Caco-2 (cell line): ENCODE measurements around the gene NRXN2. TPM values are rescaled to one million over a fixed set of nuclear protein-coding genes. Genes with fewer than 3 reads are reported as not detected.

Experiments used
- BruUV-seq: library from RNA; stranded (reverse); fragments of 400-500 nt; replicated peaks from 2 replicates; lab custom pipeline; 2021; lab: Mats Ljungman, UMichigan
- CTCF ChIA-PET: fragments of 300-600 bp; sonication (Branson Sonifier 250); formaldehyde crosslinking; loops from one replicate; lab custom pipeline; 2022; ENCODE audit warnings: antibody characterized with exemption; lab: Charles Lee
- POLR2A ChIA-PET: fragments of 300-600 bp; sonication (Branson Sonifier 250); formaldehyde crosslinking; loops from one replicate; lab custom pipeline; 2022; ENCODE audit warnings: antibody characterized with exemption; lab: Charles Lee
- DNase-seq, 2 experiments: peaks; one replicate each; pipeline versions ENCODE4 v3.0.0 to v3.0.0-alpha.2; 2020 to 2022
- H3K27me3 ChIP-seq: replicated peaks from 2 replicates; pipeline ENCODE4 v1.6.0; 2011; ENCODE audit warnings: low read length; ENCODE audit not compliant: control insufficient read depth, insufficient read depth
- H3K36me3 ChIP-seq: 2 replicates; pipeline ENCODE4 v1.5.1; 2011; ENCODE audit warnings: low read length; ENCODE audit not compliant: control insufficient read depth, insufficient read depth
- H3K4me1 ChIP-seq: fragments of 250-450 bp; sonication (Bioruptor Pico); 2 replicates; pipeline ENCODE4 v1.5.1; 2020; ENCODE audit warnings: mild to moderate bottlenecking
- H3K4me3 ChIP-seq: 2 replicates; pipeline ENCODE4 v1.5.1; 2011; ENCODE audit warnings: low read depth, mild to moderate bottlenecking, control low read depth, low read length
- H3K9me3 ChIP-seq: fragments of 250-450 bp; sonication (Bioruptor Pico); 2 replicates; pipeline ENCODE4 v1.5.1; 2020; ENCODE audit warnings: mild to moderate bottlenecking, moderate library complexity
- H3K27ac Mint-ChIP-seq: one replicate; pipeline ENCODE4 v1.8.0; 2022; ENCODE audit warnings: mixed read lengths; ENCODE audit not compliant: unreplicated experiment
- H3K27me3 Mint-ChIP-seq: one replicate; pipeline ENCODE4 v1.8.0; 2022; ENCODE audit warnings: mixed read lengths; ENCODE audit not compliant: insufficient read depth, unreplicated experiment
- H3K36me3 Mint-ChIP-seq: one replicate; pipeline ENCODE4 v1.8.0; 2022; ENCODE audit warnings: mild to moderate bottlenecking, mixed read lengths; ENCODE audit not compliant: insufficient read depth, unreplicated experiment
- H3K4me1 Mint-ChIP-seq: one replicate; pipeline ENCODE4 v1.8.0; 2022; ENCODE audit warnings: low read depth, mixed read lengths; ENCODE audit not compliant: unreplicated experiment
- H3K4me3 Mint-ChIP-seq: one replicate; pipeline ENCODE4 v1.8.0; 2022; ENCODE audit warnings: mild to moderate bottlenecking, moderate library complexity, mixed read lengths; ENCODE audit not compliant: unreplicated experiment
- H3K9me3 Mint-ChIP-seq: one replicate; pipeline ENCODE4 v1.8.0; 2022; ENCODE audit warnings: mixed read lengths; ENCODE audit not compliant: unreplicated experiment
- CTCF ChIP-seq, 2 experiments: fragments of 200-600 bp in 1 of 2; IDR thresholded peaks; 1 replicate in 1 of 2; 2 replicates in 1 of 2; pipeline versions ENCODE4 v1.5.1 to v1.8.0; 2011 to 2022; ENCODE audit warnings: antibody characterized with exemption in 1 of 2, control low read depth in 1 of 2, inconsistent platforms in 1 of 2, low read depth in 1 of 2, low read length in 1 of 2, mild to moderate bottlenecking in 1 of 2, moderate library complexity in 1 of 2; ENCODE audit not compliant: insufficient read depth in 1 of 2, severe bottlenecking in 1 of 2, unreplicated experiment in 1 of 2
- intact Hi-C: fragments of 100-400 bp; cut with micrococcal nuclease; formaldehyde crosslinking; loops from one replicate; pipeline ENCODE4 v1.10.0; 2022; ENCODE audit not compliant: unreplicated experiment
- total RNA-seq: library from RNA; stranded (reverse); gene quantifications from 2 replicates; pipeline ENCODE4 v1.2.3, GENCODE V29; 2022

Gene NRXN2
- total RNA-seq, 1 experiment from 2014 or later = 7.6 TPM

GRCh38 chr11:64660706-64661105 is 62.3 kb downstream of the NRXN2 start:
- no peaks in the 10 kb centered on the region for H3K36me3 Mint-ChIP-seq
- ChIA-PET CTCF (interaction anchor here (1.5 kb wide), 1 partner anchor 44 kb away, joined by 3 read pairs; no protein-coding TSS in a partner anchor), POLR2A (no interaction called here)
- Histone ChIP-seq H3K4me3 (no peak overlapping the region), H3K9me3 (no peaks in the 10 kb centered on the region), H3K36me3 (no peaks in the 10 kb centered on the region), H3K4me1 (peaks cover 12% of the 10 kb centered on the region), H3K27me3 (no peaks in the 10 kb centered on the region)
- TF ChIP-seq CTCF (IDR thresholded peaks at IDR 0.05; ENCODE audit: insufficient read depth in 1 of 2, low read depth in 1 of 2, low read length in 1 of 2, severe bottlenecking in 1 of 2, unreplicated experiment in 1 of 2) = no peak
- no peaks in the 10 kb centered on the region for H3K9me3 Mint-ChIP-seq
- no peaks in the 10 kb centered on the region for H3K4me1 Mint-ChIP-seq
- intact Hi-C loops = no loop called here
- BruUV-seq = no TSS peak
- no peak overlapping the region for H3K4me3 Mint-ChIP-seq
- no peak for DNase-seq
- no peaks in the 10 kb centered on the region for H3K27me3 Mint-ChIP-seq
- no peak overlapping the region for H3K27ac Mint-ChIP-seq

GRCh38 chr11:64660205-64660604 is 62.8 kb downstream of the NRXN2 start:
- TF ChIP-seq CTCF (IDR thresholded peaks at IDR 0.05; ENCODE audit: insufficient read depth in 1 of 2, low read depth in 1 of 2, low read length in 1 of 2, severe bottlenecking in 1 of 2, unreplicated experiment in 1 of 2) = no peak
- H3K9me3 Mint-ChIP-seq = no peaks in the 10 kb centered on the region
- intact Hi-C loops = no loop called here
- H3K4me3 Mint-ChIP-seq = no peak overlapping the region
- peaks cover 12% of the 10 kb centered on the region for H3K4me1 ChIP-seq
- no peaks in the 10 kb centered on the region for H3K36me3 Mint-ChIP-seq
- H3K4me3 ChIP-seq = no peak overlapping the region
- H3K4me1 Mint-ChIP-seq = no peaks in the 10 kb centered on the region
- ChIA-PET POLR2A (no interaction called here), CTCF (interaction anchor here (0.7 to 1.5 kb wide), 5 partner anchors 20 to 211 kb away, joined by 3 to 4 read pairs (median 3); no protein-coding TSS in a partner anchor)
- DNase-seq = no peak
- no peaks in the 10 kb centered on the region for H3K9me3 ChIP-seq
- no peaks in the 10 kb centered on the region for H3K27me3 ChIP-seq
- no TSS peak for BruUV-seq
- no peak overlapping the region for H3K27ac Mint-ChIP-seq
- H3K27me3 Mint-ChIP-seq = no peaks in the 10 kb centered on the region
- H3K36me3 ChIP-seq = no peaks in the 10 kb centered on the region

GRCh38 chr11:64659417-64660144 is 63.4 kb downstream of the NRXN2 start:
- intact Hi-C loops = loop anchor here (10.0 kb wide), 1 partner anchor 305 kb away; the partner anchor contains the start of gene RPS6KA4
- Mint-ChIP-seq H3K36me3 (no peaks in the 10 kb centered on the region), H3K27me3 (no peaks in the 10 kb centered on the region), H3K27ac (no peak overlapping the region), H3K9me3 (no peaks in the 10 kb centered on the region), H3K4me3 (no peak overlapping the region), H3K4me1 (no peaks in the 10 kb centered on the region)
- no peak for DNase-seq
- H3K36me3 ChIP-seq = no peaks in the 10 kb centered on the region
- H3K9me3 ChIP-seq = no peaks in the 10 kb centered on the region
- ChIA-PET POLR2A (no interaction called here), CTCF (interaction anchor here (0.5 to 1.6 kb wide), 9 partner anchors 20 to 211 kb away, joined by 3 to 4 read pairs (median 3); no protein-coding TSS in a partner anchor)
- no peak overlapping the region for H3K4me3 ChIP-seq
- H3K4me1 ChIP-seq = peaks cover 12% of the 10 kb centered on the region
- TF ChIP-seq CTCF (IDR thresholded peaks at IDR 0.05; ENCODE audit: insufficient read depth in 1 of 2, low read depth in 1 of 2, low read length in 1 of 2, severe bottlenecking in 1 of 2, unreplicated experiment in 1 of 2) = no peak
- BruUV-seq = no TSS peak
- no peaks in the 10 kb centered on the region for H3K27me3 ChIP-seq
